B cell (primary cell): ENCODE results near the gene PTMS. TPM values are rescaled to one million over a fixed set of nuclear protein-coding genes. Genes with fewer than 3 reads are reported as not detected.

Experiments
- ATAC-seq: fragments of 200-7000 bp; cut with Tn5 transposase; one replicate; pipeline ENCODE4 v1.10.0; 2021; ENCODE audit warnings: low read depth, mild to moderate bottlenecking, moderate number of reproducible peaks, moderate library complexity
- CTCF ChIA-PET: fragments of 350-600 bp; sonication (Branson Sonifier 250); formaldehyde crosslinking; loops from one replicate; lab custom pipeline; 2021; ENCODE audit warnings: antibody characterized with exemption, inconsistent platforms; lab: Charles Lee
- POLR2A ChIA-PET: fragments of 350-600 bp; sonication (Branson Sonifier 250); formaldehyde crosslinking; loops from one replicate; lab custom pipeline; 2021; ENCODE audit warnings: antibody characterized with exemption; lab: Charles Lee
- DNase-seq: peaks from one replicate; pipeline ENCODE4 v3.0.0; 2013
- H2AFZ ChIP-seq: 2 replicates; pipeline ENCODE4 v1.6.1; 2012; ENCODE audit warnings: mild to moderate bottlenecking, low read depth, low read length; ENCODE audit not compliant: insufficient read depth, poor library complexity, severe bottlenecking
- H3K27ac ChIP-seq, 2 donors: 1 replicate in 1 of 2; 2 replicates in 1 of 2; pipeline ENCODE4 v1.5.1; 2012 to 2013; ENCODE audit warnings: low read length in 2 of 2, mild to moderate bottlenecking in 2 of 2, moderate library complexity in 1 of 2
- H3K27me3 ChIP-seq, 4 experiments: fragments of 200-600 bp in 1 of 4; sonication (generic) in 1 of 4; replicated peaks in 1 of 4; 1 replicate in 2 of 4; 2 replicates in 2 of 4; pipeline versions ENCODE4 v1.6.1 to v1.7.0; 2013 to 2016; ENCODE audit warnings: low read length in 3 of 4, mild to moderate bottlenecking in 2 of 4, mixed read lengths in 1 of 4, moderate library complexity in 1 of 4; ENCODE audit not compliant: insufficient read depth in 4 of 4, control insufficient read depth in 3 of 4; ENCODE audit errors: control extremely low read depth in 1 of 4
- H3K36me3 ChIP-seq, 2 experiments: replicated peaks in 1 of 2; 1 replicate in 1 of 2; 2 replicates in 1 of 2; pipeline versions ENCODE4 v1.6.1 to v1.7.1; 2013; ENCODE audit warnings: low read length in 1 of 2; ENCODE audit not compliant: insufficient read depth in 2 of 2, control insufficient read depth in 1 of 2; ENCODE audit errors: control extremely low read depth in 1 of 2, extremely low read depth in 1 of 2
- H3K4me1 ChIP-seq, 2 donors: fragments of 200-600 bp in 1 of 2; sonication (generic) in 1 of 2; 1 replicate in 1 of 2; 2 replicates in 1 of 2; pipeline versions ENCODE4 v1.5.1 to v1.6.1; 2013 to 2017; ENCODE audit warnings: low read length in 2 of 2; ENCODE audit not compliant: control insufficient read depth in 2 of 2, insufficient read depth in 2 of 2
- H3K4me2 ChIP-seq: replicated peaks from 2 replicates; pipeline ENCODE3; 2012; ENCODE audit warnings: mild to moderate bottlenecking, low read depth, low read length; ENCODE audit not compliant: poor library complexity, severe bottlenecking
- H3K4me3 ChIP-seq, 5 experiments: fragments of 200-600 bp in 1 of 5; sonication (generic) in 1 of 5; 1 replicate in 3 of 5; 2 replicates in 2 of 5; pipeline versions ENCODE4 v1.5.1 to v1.7.0; 2011 to 2016; ENCODE audit warnings: low read length in 4 of 5, mild to moderate bottlenecking in 4 of 5, low read depth in 2 of 5, control low read depth in 1 of 5, moderate library complexity in 1 of 5; ENCODE audit not compliant: insufficient read depth in 1 of 5; ENCODE audit errors: control extremely low read depth in 1 of 5, extremely low read depth in 1 of 5
- H3K79me2 ChIP-seq: fragments of 200-600 bp; sonication (generic); one replicate; pipeline ENCODE4 v1.6.0; 2016; ENCODE audit warnings: low read length; ENCODE audit not compliant: control insufficient read depth, insufficient read depth
- H3K9ac ChIP-seq: fragments of 200-600 bp; sonication (generic); 2 replicates; pipeline ENCODE4 v1.6.1; 2017; ENCODE audit warnings: mild to moderate bottlenecking, low read length, moderate library complexity
- H3K9me3 ChIP-seq, 3 donors: one replicate each; pipeline versions ENCODE4 v1.6.1 to v1.7.1; 2013; ENCODE audit warnings: low read length in 2 of 3; ENCODE audit not compliant: control insufficient read depth in 2 of 3, insufficient read depth in 1 of 3; ENCODE audit errors: control extremely low read depth in 1 of 3
- H4K20me1 ChIP-seq: 2 replicates; pipeline ENCODE4 v1.6.0; 2012; ENCODE audit warnings: mild to moderate bottlenecking, low read length; ENCODE audit not compliant: insufficient read depth, control insufficient read depth, poor library complexity, severe bottlenecking
- H3K27ac Mint-ChIP-seq: one replicate; pipeline ENCODE4 v1.8.0; 2021; ENCODE audit warnings: mixed read lengths
- H3K27me3 Mint-ChIP-seq: one replicate; pipeline ENCODE4 v1.8.0; 2021; ENCODE audit warnings: mixed read lengths
- H3K4me1 Mint-ChIP-seq: one replicate; pipeline ENCODE4 v1.8.0; 2021; ENCODE audit warnings: mixed read lengths
- H3K4me3 Mint-ChIP-seq: one replicate; pipeline ENCODE4 v1.8.0; 2021; ENCODE audit warnings: mixed read lengths
- H3K9me3 Mint-ChIP-seq: one replicate; pipeline ENCODE4 v1.8.0; 2022; ENCODE audit warnings: mixed read lengths; ENCODE audit not compliant: insufficient read depth
- EZH2 ChIP-seq: IDR thresholded peaks from 2 replicates; pipeline ENCODE4 v1.6.1; 2012; ENCODE audit warnings: borderline replicate concordance, low read depth, mild to moderate bottlenecking, moderate library complexity, low read length; ENCODE audit not compliant: insufficient read depth, poor library complexity, severe bottlenecking
- WGBS: methylation state at CpG from one replicate; pipeline ENCODE4 v1.1.5; 2013; ENCODE audit warnings: missing lambda C conversion rate; ENCODE audit not compliant: insufficient coverage; 5-methylcytosine and 5-hydroxymethylcytosine counted together
- intact Hi-C: fragments of 100-400 bp; cut with micrococcal nuclease; formaldehyde crosslinking; loops from one replicate; pipeline ENCODE4 v1.10.0; 2022
- polyA plus RNA-seq: library from polyadenylated mRNA; depleted of rRNA; stranded (reverse); fragments of >200 nt; gene quantifications from 2 replicates; pipeline ENCODE4 v1.2.3, GENCODE V29; 2012
- total RNA-seq, 2 donors: library from RNA; stranded (reverse); fragments of 120-200 nt in 1 of 2; gene quantifications; 1 replicate in 1 of 2; 2 replicates in 1 of 2; pipeline versions ENCODE4 v1.2.3 to v1.2.4, GENCODE V29; 2013 to 2022
- TF ChIP-seq, protein P1 (sequence below): fragments of 200-600 bp; IDR thresholded peaks from one replicate; pipeline ENCODE4 v1.8.0; 2022; ENCODE audit warnings: antibody characterized with exemption, mild to moderate bottlenecking

PTMS gene
- total and polyA plus RNA-seq, 2 donors (not counting 1 experiment from before 2014, with no cell fraction given): 1.0 to 2.1 TPM

DNA sequence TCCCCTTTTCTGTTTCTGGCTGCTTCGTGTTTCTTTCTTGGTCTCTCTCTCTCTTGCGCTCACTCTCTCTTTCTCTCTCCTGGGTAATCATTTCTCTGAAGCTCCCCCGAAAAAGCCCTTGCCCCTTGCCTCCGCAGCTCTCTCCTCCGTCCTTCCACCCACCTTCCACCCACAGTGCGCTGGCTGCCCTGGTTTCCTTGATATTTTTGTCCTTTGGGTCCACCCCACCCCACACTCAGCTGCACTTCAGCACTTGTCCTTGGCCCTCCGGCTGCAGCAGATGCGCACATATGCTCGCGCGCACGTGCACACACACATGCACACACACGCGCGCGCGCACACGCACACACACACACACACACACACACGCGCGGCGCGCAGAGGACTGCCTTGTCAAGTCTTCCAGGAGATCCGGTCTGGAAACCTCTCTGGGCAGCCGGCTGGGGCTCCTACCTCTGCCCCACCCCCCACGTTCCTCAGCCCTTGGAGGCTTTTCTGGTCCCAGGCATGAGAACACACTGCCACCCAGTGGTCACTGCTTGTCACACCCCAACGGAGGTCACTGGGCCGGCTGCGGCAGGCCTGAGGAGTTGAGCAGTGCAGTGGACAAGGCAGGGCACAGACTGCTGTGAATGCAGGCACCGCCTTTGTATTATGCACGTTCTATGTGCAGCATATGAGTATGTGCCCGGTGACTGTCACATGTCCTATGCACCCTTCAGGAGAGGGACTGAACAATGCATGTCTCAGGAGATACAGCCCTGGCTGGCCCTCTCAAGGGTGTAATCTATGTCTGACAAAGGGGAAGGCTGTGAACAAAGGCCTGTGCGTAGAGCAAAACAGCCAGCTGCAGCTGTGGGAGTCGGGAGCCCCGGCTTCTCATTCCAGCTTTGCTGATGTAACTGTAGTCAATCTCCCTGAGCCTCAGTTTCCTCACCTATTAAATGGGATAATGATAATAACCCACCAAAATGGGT is 12.7 kb downstream of the PTMS start:
- Histone ChIP-seq H3K4me3 (peak overlapping the region in 4 of 5 experiments; percentile 48 to 56 (median 50)), H3K79me2 (no peaks in the 10 kb centered on the region), H3K9me3 (peaks cover 0 to 11% (median 0%) of the 10 kb centered on the region in 3 donors), H4K20me1 (no peaks in the 10 kb centered on the region), H3K36me3 (no peaks in the 10 kb centered on the region), H3K27ac (no peak overlapping the region), H3K4me2 (peak overlapping the region; percentile 79), H2AFZ (peak overlapping the region; percentile 81), H3K4me1 (peaks cover 15% of the 10 kb centered on the region in 2 donors), H3K9ac (peak overlapping the region; percentile 58), H3K27me3 (peaks cover 0 to 42% (median 28%) of the 10 kb centered on the region in 4 experiments)
- TF ChIP-seq, protein P1, sequence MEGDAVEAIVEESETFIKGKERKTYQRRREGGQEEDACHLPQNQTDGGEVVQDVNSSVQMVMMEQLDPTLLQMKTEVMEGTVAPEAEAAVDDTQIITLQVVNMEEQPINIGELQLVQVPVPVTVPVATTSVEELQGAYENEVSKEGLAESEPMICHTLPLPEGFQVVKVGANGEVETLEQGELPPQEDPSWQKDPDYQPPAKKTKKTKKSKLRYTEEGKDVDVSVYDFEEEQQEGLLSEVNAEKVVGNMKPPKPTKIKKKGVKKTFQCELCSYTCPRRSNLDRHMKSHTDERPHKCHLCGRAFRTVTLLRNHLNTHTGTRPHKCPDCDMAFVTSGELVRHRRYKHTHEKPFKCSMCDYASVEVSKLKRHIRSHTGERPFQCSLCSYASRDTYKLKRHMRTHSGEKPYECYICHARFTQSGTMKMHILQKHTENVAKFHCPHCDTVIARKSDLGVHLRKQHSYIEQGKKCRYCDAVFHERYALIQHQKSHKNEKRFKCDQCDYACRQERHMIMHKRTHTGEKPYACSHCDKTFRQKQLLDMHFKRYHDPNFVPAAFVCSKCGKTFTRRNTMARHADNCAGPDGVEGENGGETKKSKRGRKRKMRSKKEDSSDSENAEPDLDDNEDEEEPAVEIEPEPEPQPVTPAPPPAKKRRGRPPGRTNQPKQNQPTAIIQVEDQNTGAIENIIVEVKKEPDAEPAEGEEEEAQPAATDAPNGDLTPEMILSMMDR: peak; percentile 90
- no peak for TF ChIP-seq EZH2
- Mint-ChIP-seq H3K27me3 (peaks cover 42% of the 10 kb centered on the region), H3K9me3 (no peaks in the 10 kb centered on the region), H3K4me1 (peaks cover 11% of the 10 kb centered on the region), H3K4me3 (peak overlapping the region; percentile 85), H3K27ac (peak overlapping the region; percentile 34)
- POLR2A ChIA-PET: interaction anchor here (0.6 to 2.4 kb wide), 4 partner anchors 26 to 364 kb away, joined by 3 to 11 read pairs (median 6); partner anchors contain the start of gene MLF2
- CTCF ChIA-PET: interaction anchor here (0.6 to 7.8 kb wide), 30 partner anchors 9 to 383 kb away, joined by 3 to 109 read pairs (median 4); partner anchors contain the start of genes LPAR5, MLF2, PTMS and ZNF384
- DNase-seq (peak; percentile 92), ATAC-seq (peak; percentile 98)
- intact Hi-C loops: loop anchor here (1.0 to 2.0 kb wide), 5 partner anchors 26 to 225 kb away; partner anchors contain the start of genes MLF2 and ZNF384
- WGBS: 4% methylated on average over 31 of the region's 35 CpGs
